OCI-LY3 (cell line): ENCODE measurements around the gene ELF2.
A peak's percentile ranks its signal among the peaks of the same experiment; 100 is the strongest.

ENCODE experiments used
- H2AFZ ChIP-seq: fragments of 200-600, 300-600 bp; shearing (Covaris generic); 2 replicates; pipeline ENCODE4 v1.6.0; 2014; ENCODE audit warnings: antibody characterized with exemption, low read depth, low read length
- H3K27ac ChIP-seq: fragments of 200-600, 300-600 bp; sonication (generic); 2 replicates; pipeline ENCODE4 v1.5.1; 2014; ENCODE audit warnings: mild to moderate bottlenecking, low read length, moderate library complexity, mixed read lengths
- H3K27me3 ChIP-seq: fragments of 200-600, 300-600 bp; sonication (generic); 2 replicates; pipeline ENCODE4 v1.6.1; 2014; ENCODE audit warnings: low read depth, low read length, mixed read lengths
- H3K36me3 ChIP-seq: fragments of 200-600, 300-600 bp; sonication (generic); replicated peaks from 2 replicates; pipeline ENCODE3; 2014; ENCODE audit warnings: low read depth, low read length, mixed read lengths
- H3K4me1 ChIP-seq: fragments of 300-600, 200-600 bp; sonication (generic); 2 replicates; pipeline ENCODE4 v1.6.1; 2014; ENCODE audit warnings: low read length, mixed read lengths
- H3K4me2 ChIP-seq: fragments of 200-600, 300-600 bp; sonication (generic); 2 replicates; pipeline ENCODE4 v1.6.1; 2014; ENCODE audit warnings: low read length, mixed read lengths
- H3K4me3 ChIP-seq: fragments of 300-600, 200-600 bp; sonication (generic); 2 replicates; pipeline ENCODE4 v1.5.1; 2014; ENCODE audit warnings: antibody characterized with exemption, mild to moderate bottlenecking, low read length, moderate library complexity
- H3K79me2 ChIP-seq: fragments of 300-600, 200-600 bp; shearing (Covaris generic); 2 replicates; pipeline ENCODE4 v1.6.1; 2014; ENCODE audit warnings: mild to moderate bottlenecking, low read length, mixed read lengths
- H3K9ac ChIP-seq: fragments of 300-600, 200-600 bp; shearing (Covaris generic); 2 replicates; pipeline ENCODE4 v1.6.0; 2014; ENCODE audit warnings: mild to moderate bottlenecking, low read length, moderate library complexity
- H3K9me3 ChIP-seq: fragments of 200-600, 300-600 bp; shearing (Covaris generic); 2 replicates; pipeline ENCODE4 v1.6.1; 2014; ENCODE audit warnings: low read length, mixed read lengths; ENCODE audit not compliant: insufficient read depth
- H4K20me1 ChIP-seq: fragments of 200-600, 300-600 bp; sonication (generic); 2 replicates; pipeline ENCODE4 v1.6.1; 2016; ENCODE audit warnings: low read length, mixed read lengths; ENCODE audit not compliant: insufficient read depth
- CTCF ChIP-seq: fragments of 200-600, 300-600 bp; sonication (generic); IDR thresholded peaks from 2 replicates; pipeline ENCODE4 v1.5.1; 2014; ENCODE audit warnings: antibody characterized with exemption, low read length, low read depth
- EZH2phosphoT487 ChIP-seq: fragments of 200-600 bp; shearing (Covaris generic); IDR thresholded peaks from 2 replicates; pipeline ENCODE4 v1.6.1; 2018; ENCODE audit warnings: antibody characterized with exemption, mixed run types, low read depth

The ELF2 gene

GRCh38 chr4:139191373-139191772 lies 14.4 kb upstream of the ELF2 start:
- Histone ChIP-seq H3K9ac (no peak overlapping the region), H3K4me2 (no peak overlapping the region)

DNA sequence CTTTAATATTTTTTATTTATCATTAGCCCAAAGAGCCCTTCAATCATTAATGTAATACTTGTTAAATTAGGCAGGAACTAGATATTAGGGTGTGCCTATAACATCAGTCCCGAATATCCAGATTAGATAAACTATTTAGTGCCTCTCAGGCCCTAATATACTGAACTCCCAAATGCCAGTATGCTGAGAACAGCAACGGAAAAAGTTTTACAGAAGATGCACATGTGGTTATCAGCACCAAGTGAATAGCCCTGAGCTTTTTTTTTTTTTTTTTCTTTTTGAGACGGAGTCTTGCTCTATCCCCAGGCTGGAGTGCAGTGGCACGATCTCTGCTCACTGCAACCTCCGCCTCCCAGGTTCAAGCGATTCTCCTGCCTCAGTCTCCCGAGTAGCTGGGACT lies 13.0 kb upstream of the ELF2 start:
- Histone ChIP-seq H3K4me2 (no peak overlapping the region), H3K4me1 (peaks cover 6% of the 10 kb centered on the region), H3K9ac (no peak overlapping the region), H3K36me3 (no peaks in the 10 kb centered on the region), H3K4me3 (no peak overlapping the region), H3K27ac (no peak overlapping the region), H3K79me2 (no peaks in the 10 kb centered on the region), H4K20me1 (no peaks in the 10 kb centered on the region), H3K9me3 (no peaks in the 10 kb centered on the region), H2AFZ (no peak overlapping the region), H3K27me3 (no peaks in the 10 kb centered on the region)
- no peak for TF ChIP-seq EZH2phosphoT487
- no peak for TF ChIP-seq CTCF

More at GRCh38 chr4:139191373-139191772, 14.4 kb upstream of the ELF2 start:
- no peaks in the 10 kb centered on the region for H4K20me1 ChIP-seq
- H3K36me3 ChIP-seq = no peaks in the 10 kb centered on the region
- H3K9me3 ChIP-seq = no peaks in the 10 kb centered on the region
- peaks cover 6% of the 10 kb centered on the region for H3K4me1 ChIP-seq
- H3K79me2 ChIP-seq = no peaks in the 10 kb centered on the region
- TF ChIP-seq EZH2phosphoT487 (no peak), CTCF (no peak)
- H2AFZ ChIP-seq = peak overlapping the region; percentile 50; the same call in 1 of the 2 replicates
- H3K4me3 ChIP-seq = no peak overlapping the region
- no peaks in the 10 kb centered on the region for H3K27me3 ChIP-seq
- H3K27ac ChIP-seq = no peak overlapping the region

DNA sequence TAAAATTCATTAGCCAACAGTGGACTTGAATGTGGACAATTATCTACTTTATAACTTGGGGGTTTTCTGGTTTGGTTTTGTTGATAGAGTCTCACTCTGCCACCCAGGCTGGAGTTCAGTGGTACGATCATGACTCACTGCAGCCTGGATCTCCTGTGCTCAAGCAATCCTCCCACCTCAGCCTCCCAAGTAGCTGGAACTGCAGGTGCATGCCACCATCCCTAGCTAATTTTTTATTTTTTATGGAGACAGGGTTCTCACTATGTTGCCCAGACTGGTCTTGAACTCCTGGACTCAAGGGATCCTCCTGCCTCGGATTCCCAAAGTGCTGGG lies 12.4 kb upstream of the ELF2 start:
- H3K79me2 ChIP-seq = no peaks in the 10 kb centered on the region
- H3K27ac ChIP-seq = no peak overlapping the region
- no peak overlapping the region for H3K4me3 ChIP-seq
- H3K4me1 ChIP-seq = peaks cover 6% of the 10 kb centered on the region
- H3K4me2 ChIP-seq = no peak overlapping the region; the same call in 1 of the 2 replicates
- peak overlapping the region; percentile 63 for H2AFZ ChIP-seq
- TF ChIP-seq EZH2phosphoT487 = no peak
- TF ChIP-seq CTCF = no peak
- no peaks in the 10 kb centered on the region for H3K27me3 ChIP-seq
- H3K9ac ChIP-seq = no peak overlapping the region
- no peaks in the 10 kb centered on the region for H3K9me3 ChIP-seq
- H4K20me1 ChIP-seq = no peaks in the 10 kb centered on the region
- H3K36me3 ChIP-seq = no peaks in the 10 kb centered on the region

GRCh38 chr4:139188648-139189416 lies 11.8 kb upstream of the ELF2 start:
- H3K9me3 ChIP-seq = no peaks in the 10 kb centered on the region
- no peaks in the 10 kb centered on the region for H3K27me3 ChIP-seq
- H3K9ac ChIP-seq = no peak overlapping the region
- H4K20me1 ChIP-seq = no peaks in the 10 kb centered on the region
- peaks cover 6% of the 10 kb centered on the region for H3K4me1 ChIP-seq
- no peaks in the 10 kb centered on the region for H3K79me2 ChIP-seq
- peak overlapping the region; percentile 6; the same call in 1 of the 2 replicates for H3K4me2 ChIP-seq
- TF ChIP-seq EZH2phosphoT487 (no peak), CTCF (no peak)
- no peak overlapping the region for H3K27ac ChIP-seq
- no peaks in the 10 kb centered on the region for H3K36me3 ChIP-seq
- peak overlapping the region; percentile 63 for H2AFZ ChIP-seq
- H3K4me3 ChIP-seq = no peak overlapping the region
